Measurements from ENCODE around the gene SETBP1.

SETBP1 gene

DNA sequence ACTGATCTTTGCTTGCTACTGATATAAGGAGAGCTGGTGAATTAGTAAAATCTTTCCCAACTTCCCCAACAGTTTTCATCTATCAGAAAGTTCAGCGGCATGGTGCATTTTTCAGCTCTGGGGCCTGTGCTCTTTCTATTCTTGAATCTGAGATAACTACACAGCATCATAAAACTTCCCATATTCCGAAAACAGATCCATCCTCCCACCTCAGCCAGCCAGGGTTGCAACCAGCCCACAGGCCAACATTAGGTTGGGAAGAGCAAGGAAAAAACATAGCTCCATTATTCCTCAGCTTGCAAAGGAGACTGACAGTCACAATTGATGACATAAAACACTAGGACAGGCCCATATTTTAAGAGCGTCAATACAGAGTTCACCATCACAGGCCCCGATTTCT is 297.2 kb downstream of the SETBP1 start:
- TF ChIP-seq, protein P1, sequence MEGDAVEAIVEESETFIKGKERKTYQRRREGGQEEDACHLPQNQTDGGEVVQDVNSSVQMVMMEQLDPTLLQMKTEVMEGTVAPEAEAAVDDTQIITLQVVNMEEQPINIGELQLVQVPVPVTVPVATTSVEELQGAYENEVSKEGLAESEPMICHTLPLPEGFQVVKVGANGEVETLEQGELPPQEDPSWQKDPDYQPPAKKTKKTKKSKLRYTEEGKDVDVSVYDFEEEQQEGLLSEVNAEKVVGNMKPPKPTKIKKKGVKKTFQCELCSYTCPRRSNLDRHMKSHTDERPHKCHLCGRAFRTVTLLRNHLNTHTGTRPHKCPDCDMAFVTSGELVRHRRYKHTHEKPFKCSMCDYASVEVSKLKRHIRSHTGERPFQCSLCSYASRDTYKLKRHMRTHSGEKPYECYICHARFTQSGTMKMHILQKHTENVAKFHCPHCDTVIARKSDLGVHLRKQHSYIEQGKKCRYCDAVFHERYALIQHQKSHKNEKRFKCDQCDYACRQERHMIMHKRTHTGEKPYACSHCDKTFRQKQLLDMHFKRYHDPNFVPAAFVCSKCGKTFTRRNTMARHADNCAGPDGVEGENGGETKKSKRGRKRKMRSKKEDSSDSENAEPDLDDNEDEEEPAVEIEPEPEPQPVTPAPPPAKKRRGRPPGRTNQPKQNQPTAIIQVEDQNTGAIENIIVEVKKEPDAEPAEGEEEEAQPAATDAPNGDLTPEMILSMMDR (IDR thresholded peaks at IDR 0.05) = no peak
- Histone ChIP-seq H3K4me1 (no peaks in the 10 kb centered on the region), H3K27ac (no peak overlapping the region), H3K27me3 (ENCODE audit: control insufficient read depth, insufficient read depth, low read length) (no peaks in the 10 kb centered on the region), H3K9ac (no peak overlapping the region), H2AFZ (no peak overlapping the region), H3K9me3 (ENCODE audit: control insufficient read depth, low read length) (no peaks in the 10 kb centered on the region), H3K4me2 (ENCODE audit: low read length) (no peak overlapping the region), H3K79me2 (no peaks in the 10 kb centered on the region), H3K36me3 (ENCODE audit: control insufficient read depth, insufficient read depth, low read length) (no peaks in the 10 kb centered on the region), H3K4me3 (ENCODE audit: low read depth, low read length) (no peak overlapping the region)

DNA sequence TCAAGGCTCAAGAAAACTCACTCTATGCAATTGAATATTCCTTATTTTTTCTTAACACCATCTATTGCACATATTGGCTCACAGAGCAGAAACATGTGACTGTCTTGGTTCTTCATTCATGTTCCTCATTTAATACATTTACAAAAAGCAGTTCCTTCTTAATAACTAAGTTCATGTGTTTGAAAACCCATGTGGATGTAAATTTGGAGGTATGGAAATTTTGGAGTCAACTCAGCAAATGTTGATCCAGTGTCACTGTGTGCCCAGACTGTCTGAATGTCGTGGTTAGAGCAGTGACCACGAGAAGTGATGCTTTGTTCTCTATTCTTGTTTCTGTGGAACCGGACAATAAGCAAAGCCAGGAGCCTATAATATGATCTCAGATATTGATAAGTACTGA is 299.1 kb downstream of the SETBP1 start:
- no peaks in the 10 kb centered on the region for H3K4me1 ChIP-seq
- no peak overlapping the region for H3K27ac ChIP-seq
- no peak overlapping the region for H3K9ac ChIP-seq
- no peaks in the 10 kb centered on the region for H3K27me3 ChIP-seq (ENCODE audit: control insufficient read depth, insufficient read depth, low read length)
- H3K9me3 ChIP-seq (ENCODE audit: control insufficient read depth, low read length) = no peaks in the 10 kb centered on the region
- H3K4me2 ChIP-seq (ENCODE audit: low read length) = no peak overlapping the region
- TF ChIP-seq, protein P1 (IDR thresholded peaks at IDR 0.05) = no peak
- H3K4me3 ChIP-seq (ENCODE audit: low read depth, low read length) = no peak overlapping the region
- no peaks in the 10 kb centered on the region for H3K36me3 ChIP-seq (ENCODE audit: control insufficient read depth, insufficient read depth, low read length)
- no peaks in the 10 kb centered on the region for H3K79me2 ChIP-seq
- no peak overlapping the region for H2AFZ ChIP-seq

DNA sequence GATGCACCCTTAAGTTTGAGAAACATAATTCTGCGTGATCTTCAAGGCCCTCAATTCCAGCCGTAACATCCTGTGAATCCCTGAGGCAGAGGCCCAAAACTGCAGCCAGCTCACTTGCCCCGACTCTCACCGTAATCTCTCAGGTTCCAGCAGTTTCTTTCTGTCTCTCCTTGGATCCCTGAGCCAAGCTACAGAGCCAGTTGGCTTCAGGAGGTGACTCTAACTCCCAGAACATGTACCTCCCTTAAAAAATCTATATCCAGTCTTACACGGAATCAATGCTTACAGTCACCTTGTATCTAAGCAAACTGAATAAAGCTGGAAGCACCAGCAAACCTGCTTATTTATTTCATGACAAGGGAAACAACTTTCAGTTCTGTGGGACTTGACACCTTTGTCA is 300.4 kb downstream of the SETBP1 start:
- Histone ChIP-seq H3K9me3 (ENCODE audit: control insufficient read depth, low read length) (no peaks in the 10 kb centered on the region), H3K27ac (no peak overlapping the region), H3K9ac (no peak overlapping the region), H3K4me1 (no peaks in the 10 kb centered on the region), H3K79me2 (no peaks in the 10 kb centered on the region), H3K27me3 (ENCODE audit: control insufficient read depth, insufficient read depth, low read length) (no peaks in the 10 kb centered on the region), H3K36me3 (ENCODE audit: control insufficient read depth, insufficient read depth, low read length) (no peaks in the 10 kb centered on the region), H3K4me2 (ENCODE audit: low read length) (no peak overlapping the region), H2AFZ (no peak overlapping the region), H3K4me3 (ENCODE audit: low read depth, low read length) (no peak overlapping the region)
- TF ChIP-seq, protein P1 (IDR thresholded peaks at IDR 0.05) = no peak

DNA sequence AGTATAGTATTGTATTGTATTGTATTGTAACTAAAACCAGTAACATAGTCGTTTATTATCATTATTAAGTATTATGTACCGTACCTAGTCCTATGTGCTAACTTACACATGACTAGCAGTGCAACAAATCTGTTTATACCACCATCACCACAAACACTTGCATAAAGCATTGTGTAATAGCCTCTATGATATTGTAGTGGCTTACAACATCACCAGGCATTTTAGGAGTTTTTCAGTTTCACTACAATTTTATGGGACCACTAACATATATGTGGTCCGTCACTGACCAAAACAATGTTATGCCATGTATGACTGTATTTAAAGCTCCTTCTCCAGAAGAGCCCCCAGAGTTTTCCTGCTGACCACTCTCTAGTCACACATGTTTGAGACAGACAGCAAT is 306.2 kb downstream of the SETBP1 start:
- no peak overlapping the region for H3K27ac ChIP-seq
- no peak overlapping the region for H2AFZ ChIP-seq
- no peaks in the 10 kb centered on the region for H3K4me1 ChIP-seq
- no peak overlapping the region for H3K4me3 ChIP-seq (ENCODE audit: low read depth, low read length)
- H3K27me3 ChIP-seq (ENCODE audit: control insufficient read depth, insufficient read depth, low read length) = no peaks in the 10 kb centered on the region
- no peaks in the 10 kb centered on the region for H3K79me2 ChIP-seq
- TF ChIP-seq, protein P1 (IDR thresholded peaks at IDR 0.05) = no peak
- no peaks in the 10 kb centered on the region for H3K36me3 ChIP-seq (ENCODE audit: control insufficient read depth, insufficient read depth, low read length)
- H3K4me2 ChIP-seq (ENCODE audit: low read length) = no peak overlapping the region
- H3K9me3 ChIP-seq (ENCODE audit: control insufficient read depth, low read length) = no peaks in the 10 kb centered on the region
- H3K9ac ChIP-seq = no peak overlapping the region

DNA sequence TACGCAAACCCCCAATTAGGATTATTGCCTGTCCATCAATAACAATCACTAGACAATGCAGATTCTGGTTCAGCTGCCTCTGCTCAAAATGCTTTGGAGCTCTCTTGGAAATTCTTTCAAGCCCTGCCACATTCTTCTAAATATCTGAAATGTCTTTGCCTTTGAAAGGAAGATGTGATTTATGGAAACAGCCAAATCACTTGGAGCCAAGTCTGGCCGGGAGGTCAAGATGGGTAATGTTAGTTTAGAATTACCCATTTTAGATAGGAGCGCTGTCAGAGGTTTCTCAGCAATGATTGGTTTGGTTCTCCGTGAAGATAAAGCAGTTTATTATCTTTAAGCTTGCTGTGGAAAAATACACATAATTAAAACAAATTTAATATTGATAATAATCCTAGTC is 306.7 kb downstream of the SETBP1 start:
- no peak overlapping the region for H3K4me2 ChIP-seq (ENCODE audit: low read length)
- H3K9ac ChIP-seq = no peak overlapping the region
- no peaks in the 10 kb centered on the region for H3K27me3 ChIP-seq (ENCODE audit: control insufficient read depth, insufficient read depth, low read length)
- no peaks in the 10 kb centered on the region for H3K9me3 ChIP-seq (ENCODE audit: control insufficient read depth, low read length)
- H2AFZ ChIP-seq = no peak overlapping the region
- no peak overlapping the region for H3K27ac ChIP-seq
- H3K79me2 ChIP-seq = no peaks in the 10 kb centered on the region
- TF ChIP-seq, protein P1 (IDR thresholded peaks at IDR 0.05) = no peak
- no peaks in the 10 kb centered on the region for H3K36me3 ChIP-seq (ENCODE audit: control insufficient read depth, insufficient read depth, low read length)
- H3K4me1 ChIP-seq = no peaks in the 10 kb centered on the region
- H3K4me3 ChIP-seq (ENCODE audit: low read depth, low read length) = no peak overlapping the region

Measured in parathyroid adenoma (tissue), 2 donors.